Suppressor macrophage treated with lipopolysaccharide for 4 hours (primary cell): ENCODE results near the gene NOS3.

Experiments used
- DNase-seq: peaks from one replicate; pipeline ENCODE4 v3.0.0-alpha.2; 2020

Gene NOS3

GRCh38 chr7:150952331-150953050, 38.3 kb upstream of the NOS3 start:
- DNase-seq, result no peak

GRCh38 chr7:150953061-150953997, 37.5 kb upstream of the NOS3 start:
- no peak for DNase-seq

GRCh38 chr7:150954201-150954985, 36.4 kb upstream of the NOS3 start:
- no peak for DNase-seq

- no peak for DNase-seq
Observed at GRCh38 chr7:150954986-150955518, 35.8 kb upstream of the NOS3 start.

- DNase-seq, result no peak
Observed at GRCh38 chr7:150955519-150956394, 35.1 kb upstream of the NOS3 start.

- DNase-seq, result no peak
Observed at GRCh38 chr7:150956395-150957132, 34.3 kb upstream of the NOS3 start.

- no peak for DNase-seq
Observed at GRCh38 chr7:150957133-150958020, 33.4 kb upstream of the NOS3 start.

GRCh38 chr7:150958062-150958552, 32.7 kb upstream of the NOS3 start:
- no peak for DNase-seq

GRCh38 chr7:150958597-150958996, 32.2 kb upstream of the NOS3 start:
- no peak for DNase-seq

- DNase-seq, result no peak
Observed at GRCh38 chr7:150959081-150959480, 31.7 kb upstream of the NOS3 start.

- DNase-seq, result no peak
Observed at GRCh38 chr7:150959739-150960734, 30.8 kb upstream of the NOS3 start.

GRCh38 chr7:150961510-150962289, 29.1 kb upstream of the NOS3 start:
- DNase-seq, result no peak

GRCh38 chr7:150962290-150962552, 28.6 kb upstream of the NOS3 start:
- DNase-seq, result no peak

GRCh38 chr7:150962553-150963399, 28.0 kb upstream of the NOS3 start:
- DNase-seq, result peak; percentile 57

- DNase-seq, result no peak
Observed at GRCh38 chr7:150963707-150964559, 26.9 kb upstream of the NOS3 start.

GRCh38 chr7:150964593-150965111, 26.2 kb upstream of the NOS3 start:
- DNase-seq, result no peak
